HG03135 (cell line): ENCODE data around the gene PVR.
"Not testable (repeated sequence)": the region's sequence is repeated elsewhere in the genome, so short reads cannot be mapped to it uniquely, and the experiment has no call there.

Experiments
- ATAC-seq: cut with Tn5 transposase; IDR thresholded peaks from one replicate; pipeline ENCODE4 v1.9.1; 2021; ENCODE audit warnings: mild to moderate bottlenecking, moderate library complexity; ENCODE audit not compliant: unreplicated experiment

Gene PVR, protein sequence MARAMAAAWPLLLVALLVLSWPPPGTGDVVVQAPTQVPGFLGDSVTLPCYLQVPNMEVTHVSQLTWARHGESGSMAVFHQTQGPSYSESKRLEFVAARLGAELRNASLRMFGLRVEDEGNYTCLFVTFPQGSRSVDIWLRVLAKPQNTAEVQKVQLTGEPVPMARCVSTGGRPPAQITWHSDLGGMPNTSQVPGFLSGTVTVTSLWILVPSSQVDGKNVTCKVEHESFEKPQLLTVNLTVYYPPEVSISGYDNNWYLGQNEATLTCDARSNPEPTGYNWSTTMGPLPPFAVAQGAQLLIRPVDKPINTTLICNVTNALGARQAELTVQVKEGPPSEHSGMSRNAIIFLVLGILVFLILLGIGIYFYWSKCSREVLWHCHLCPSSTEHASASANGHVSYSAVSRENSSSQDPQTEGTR

DNA sequence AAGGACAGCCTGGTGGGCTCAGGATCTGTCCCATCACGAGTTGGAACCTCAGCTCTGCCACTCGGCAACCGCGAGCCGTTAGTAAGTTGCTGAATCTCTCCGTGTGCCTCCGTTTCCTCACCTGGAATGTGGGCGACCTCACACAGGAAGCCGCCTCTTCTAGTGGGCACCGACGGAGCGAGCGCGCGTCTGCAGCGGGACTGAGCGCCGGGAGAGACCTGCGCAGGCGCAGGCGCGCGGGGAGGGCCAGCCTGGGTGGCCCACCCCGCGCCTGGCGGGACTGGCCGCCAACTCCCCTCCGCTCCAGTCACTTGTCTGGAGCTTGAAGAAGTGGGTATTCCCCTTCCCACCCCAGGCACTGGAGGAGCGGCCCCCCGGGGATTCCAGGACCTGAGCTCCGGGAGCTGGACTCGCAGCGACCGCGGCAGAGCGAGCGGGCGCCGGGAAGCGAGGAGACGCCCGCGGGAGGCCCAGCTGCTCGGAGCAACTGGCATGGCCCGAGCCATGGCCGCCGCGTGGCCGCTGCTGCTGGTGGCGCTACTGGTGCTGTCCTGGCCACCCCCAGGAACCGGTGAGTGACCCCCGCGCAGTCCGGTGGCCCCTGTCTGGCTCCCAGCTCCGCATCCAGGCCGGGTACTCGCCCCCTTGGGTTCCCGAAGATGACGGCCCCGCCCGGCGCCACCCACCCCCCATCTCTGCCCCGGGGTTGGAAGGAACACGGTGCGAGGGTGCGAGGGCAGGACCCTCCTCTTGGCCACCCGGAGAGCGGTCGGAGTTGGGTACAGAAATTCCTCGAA is at the start of gene PVR:
PVR (plus strand) TSS at position 306 of the 797 bp plus-strand sequence; CDS start at position 493, 187 bp downstream.
- no peak for ATAC-seq

DNA sequence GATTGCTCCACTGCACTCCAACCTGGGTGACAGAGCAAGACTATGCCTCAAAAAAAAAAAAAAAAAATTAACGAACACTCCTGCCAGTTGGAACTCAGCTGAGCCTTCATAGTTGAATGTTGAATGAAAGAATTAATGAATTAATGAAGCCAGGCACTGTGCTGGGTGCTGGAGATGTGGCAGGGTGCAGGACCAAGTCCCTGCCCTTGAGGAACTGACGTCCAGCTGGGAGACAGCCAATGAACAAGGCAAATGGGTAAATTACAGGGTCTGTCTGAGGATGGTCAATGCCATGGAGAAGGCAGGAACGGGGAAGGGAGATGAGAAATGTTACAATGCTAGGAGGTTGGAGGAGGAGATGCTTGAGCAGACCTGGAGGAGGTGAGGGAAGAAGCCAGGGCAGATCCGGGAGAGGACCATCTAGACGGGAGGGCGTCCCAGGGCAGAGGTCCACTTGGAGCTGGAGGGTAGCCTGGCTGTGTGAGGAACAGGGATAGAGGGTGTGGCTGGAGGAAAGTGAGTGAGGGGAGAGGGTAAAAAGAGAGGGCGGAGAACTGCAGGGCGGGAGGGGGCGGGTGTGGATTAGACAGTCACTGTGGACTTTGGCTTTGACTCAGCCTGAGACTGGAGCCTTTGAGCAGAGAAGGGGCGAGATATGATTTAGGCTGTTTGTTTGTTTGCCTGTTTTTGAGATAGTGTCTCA is 47.1 kb upstream of the PVR start:
- ATAC-seq: no peak

DNA sequence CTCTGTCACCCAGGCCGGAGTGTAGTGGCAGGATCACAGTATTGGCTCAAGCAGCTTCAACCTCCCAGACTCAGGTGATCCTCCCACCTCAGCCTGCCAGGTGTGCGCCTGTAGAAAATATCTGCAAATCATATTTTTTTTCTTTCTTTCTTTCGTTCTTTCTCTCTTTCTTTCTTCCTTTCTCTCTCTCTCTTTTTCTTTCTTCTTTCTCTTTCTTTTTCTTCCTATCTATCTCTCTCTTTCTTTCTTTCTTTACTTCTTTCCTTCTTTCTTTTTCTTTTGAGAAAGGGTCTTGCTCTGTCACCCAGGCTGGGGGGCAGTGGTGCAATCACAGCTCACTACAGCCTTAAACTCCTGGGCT is 46.6 kb upstream of the PVR start:
- ATAC-seq: no peak

DNA sequence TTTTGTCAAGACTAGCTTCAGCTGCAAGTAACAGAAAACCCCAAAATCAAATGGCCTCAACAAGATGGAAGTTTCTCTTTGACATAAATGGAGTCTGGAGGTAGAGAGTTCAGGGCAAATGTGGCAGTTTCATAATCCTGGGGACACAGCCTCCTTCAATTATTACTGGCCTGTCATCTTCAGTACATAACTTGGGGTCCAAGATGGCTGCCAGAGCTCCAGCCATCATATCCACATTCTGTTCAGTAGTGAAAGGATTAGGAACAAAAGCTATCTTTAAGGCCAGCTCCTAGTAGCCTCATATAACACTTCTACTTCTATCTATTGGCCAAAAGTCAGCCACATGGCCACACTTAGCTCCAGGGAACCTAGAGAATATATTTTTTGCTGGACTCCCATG is 45.4 kb upstream of the PVR start:
- no peak for ATAC-seq

DNA sequence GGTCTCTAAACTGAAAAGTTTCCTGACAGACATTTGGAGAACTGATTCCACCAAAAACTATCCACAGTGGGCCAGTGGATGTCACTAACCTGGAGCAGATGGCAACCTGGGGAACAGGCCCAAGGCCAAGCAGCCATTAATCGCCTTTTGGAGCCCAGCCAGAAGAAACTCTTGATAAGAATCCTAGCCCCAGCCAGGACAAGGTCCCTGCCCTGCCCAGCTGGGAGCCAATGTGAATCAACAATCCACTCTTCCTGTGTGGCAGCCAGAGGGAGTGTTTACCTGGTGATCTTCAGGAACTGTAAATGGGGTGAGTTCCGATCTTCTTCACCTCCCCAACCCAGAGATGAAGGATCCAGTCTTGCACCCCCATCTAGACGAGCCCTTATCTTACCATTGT is 44.8 kb upstream of the PVR start:
- ATAC-seq: no peak

DNA sequence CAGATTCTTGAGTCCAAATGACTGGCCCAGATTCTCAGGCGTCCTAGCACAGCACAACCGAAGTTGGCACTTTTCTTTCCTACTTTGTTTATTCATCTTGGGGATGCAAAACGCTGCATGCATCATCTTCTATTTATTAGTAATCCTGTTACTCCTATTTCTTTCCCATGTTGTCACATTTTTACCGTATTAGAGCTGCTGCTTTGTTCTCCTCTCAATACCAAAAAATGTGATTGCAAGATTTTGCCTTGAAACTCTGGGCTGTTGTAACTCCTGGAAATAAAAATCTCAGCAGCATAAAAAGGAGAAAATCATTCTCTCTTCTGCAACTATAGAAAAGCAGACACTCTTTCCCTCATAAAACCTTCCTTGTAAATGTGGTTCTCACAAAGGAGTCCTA is 43.2 kb upstream of the PVR start:
- no peak for ATAC-seq

DNA sequence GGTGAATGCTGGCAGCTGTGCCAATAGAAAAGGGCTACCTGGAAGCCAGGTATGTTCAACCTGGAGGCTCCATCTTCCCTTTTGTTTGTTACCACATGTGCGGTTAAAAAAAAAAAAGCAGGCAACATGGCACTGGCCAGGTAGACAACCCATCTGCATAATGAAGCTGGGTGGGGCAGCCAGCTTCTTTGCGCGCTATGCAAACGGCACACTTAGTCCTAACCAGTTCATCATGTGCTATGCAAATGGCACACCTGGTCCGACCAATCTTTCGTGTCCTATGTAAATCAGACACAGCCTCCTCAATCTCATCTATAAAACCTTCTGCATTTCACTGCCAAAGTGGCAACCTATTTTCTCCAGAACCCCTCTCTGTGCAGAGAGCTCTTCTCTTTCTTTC is 41.6 kb upstream of the PVR start:
- ATAC-seq: no peak

DNA sequence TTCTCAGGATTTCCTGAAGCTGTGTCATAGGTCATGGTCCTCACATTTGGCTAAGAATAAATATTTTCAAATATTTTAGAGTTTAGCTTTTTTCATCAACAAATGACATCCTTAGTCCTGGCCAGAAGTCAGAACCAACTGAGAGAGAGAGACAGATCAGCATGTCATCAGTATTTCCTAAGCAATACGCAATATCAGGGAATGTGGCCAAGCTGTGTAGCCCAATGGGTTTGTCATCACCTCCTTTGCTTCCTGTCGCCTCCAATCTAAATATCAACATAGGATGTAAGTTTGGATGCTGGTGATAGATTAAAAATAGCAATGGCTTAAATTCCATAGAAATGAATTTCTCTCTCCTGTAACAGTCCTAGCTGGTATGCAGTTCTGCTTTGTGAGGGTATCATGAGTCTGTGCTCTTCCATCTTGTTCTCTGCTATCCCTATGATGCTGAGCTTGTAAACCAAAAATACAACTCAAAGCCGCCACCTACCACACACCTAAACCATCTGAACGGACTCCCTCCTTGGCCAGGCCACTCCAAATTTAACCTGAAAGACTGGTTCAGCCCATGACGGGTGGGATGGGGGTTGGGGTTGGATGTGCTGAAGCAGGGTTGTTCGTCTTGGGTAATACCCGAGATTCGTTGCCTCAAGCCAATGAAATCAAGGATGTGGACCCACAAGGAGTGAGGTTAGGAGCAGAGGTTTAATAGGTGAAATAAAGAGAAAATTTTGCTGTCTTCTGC is 40.3 kb upstream of the PVR start:
- ATAC-seq: no peak

DNA sequence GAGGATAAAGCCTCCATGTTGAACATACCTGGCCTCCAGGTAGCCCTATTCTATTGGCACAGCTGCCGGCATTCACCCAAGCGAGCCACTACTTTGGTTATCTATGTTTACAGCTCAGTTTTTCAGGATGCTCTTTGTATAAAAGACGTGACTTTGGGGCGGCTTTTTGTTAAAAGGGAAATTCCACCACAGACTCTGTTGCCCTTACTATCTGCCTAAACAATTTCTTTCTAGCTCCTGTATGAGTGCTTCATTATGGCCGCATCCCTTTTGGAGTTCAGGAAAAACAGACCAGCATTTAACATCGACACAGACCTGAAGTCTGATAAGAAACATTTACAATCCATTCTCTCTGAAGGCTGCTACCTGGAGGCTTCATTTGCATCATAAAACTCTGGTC is 39.5 kb upstream of the PVR start:
- ATAC-seq: no peak

DNA sequence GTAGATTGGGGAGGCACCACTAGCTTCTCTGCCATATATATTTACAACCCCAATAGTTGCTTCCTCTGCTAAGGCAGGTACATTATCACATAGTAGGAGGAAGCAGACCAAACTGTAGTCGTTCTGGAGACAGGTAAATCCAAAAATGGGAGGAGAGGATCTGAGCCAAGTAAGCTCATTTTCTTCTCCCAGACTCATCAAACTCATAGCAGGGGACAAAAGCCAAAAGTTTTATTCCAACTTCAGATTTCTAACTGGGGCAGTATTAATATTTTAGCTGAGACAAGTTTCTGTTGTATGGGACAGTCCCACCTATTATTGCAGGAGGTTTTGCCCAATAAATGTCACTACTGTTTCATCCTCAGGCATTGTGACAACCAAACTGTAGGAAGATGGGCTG is 38.2 kb upstream of the PVR start:
- no peak for ATAC-seq

DNA sequence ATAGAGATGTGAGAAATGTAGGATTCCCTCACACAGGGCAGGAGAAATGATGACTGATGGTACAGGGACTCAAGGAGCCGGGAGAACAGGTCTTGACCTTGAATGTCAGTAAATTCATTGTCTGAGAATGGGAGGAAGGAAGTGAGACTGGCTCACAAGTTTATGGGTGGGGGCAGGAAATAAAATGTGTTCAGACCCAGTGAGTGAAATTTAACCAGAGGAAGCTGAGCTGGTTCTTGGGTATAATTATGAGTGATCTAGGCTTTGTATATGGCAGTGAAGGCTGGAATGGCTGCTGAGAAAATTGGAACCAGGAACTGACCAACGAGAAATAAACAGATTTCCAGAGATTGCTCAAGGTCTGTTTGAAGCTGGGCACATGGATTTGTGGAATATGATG is 36.7 kb upstream of the PVR start:
- ATAC-seq: no peak

DNA sequence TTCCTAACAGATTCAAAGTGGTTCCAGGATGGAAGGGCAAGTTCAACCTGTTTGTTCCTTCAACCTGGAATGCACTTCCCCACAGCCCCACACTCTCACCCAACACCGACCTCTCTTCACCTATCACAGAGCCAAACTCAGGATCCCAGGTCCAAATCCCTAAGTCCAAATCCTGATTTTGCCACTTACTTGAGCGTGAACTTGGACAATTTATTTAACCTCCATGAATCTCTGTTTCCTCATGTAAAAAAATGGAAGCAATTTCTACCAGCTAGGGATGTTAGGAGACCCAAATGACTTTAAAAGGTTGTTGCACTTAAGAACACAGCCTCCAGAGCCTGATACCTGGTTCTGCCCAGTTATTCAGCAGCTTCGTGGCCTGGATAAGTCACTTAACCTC is 35.8 kb upstream of the PVR start:
- no peak for ATAC-seq

DNA sequence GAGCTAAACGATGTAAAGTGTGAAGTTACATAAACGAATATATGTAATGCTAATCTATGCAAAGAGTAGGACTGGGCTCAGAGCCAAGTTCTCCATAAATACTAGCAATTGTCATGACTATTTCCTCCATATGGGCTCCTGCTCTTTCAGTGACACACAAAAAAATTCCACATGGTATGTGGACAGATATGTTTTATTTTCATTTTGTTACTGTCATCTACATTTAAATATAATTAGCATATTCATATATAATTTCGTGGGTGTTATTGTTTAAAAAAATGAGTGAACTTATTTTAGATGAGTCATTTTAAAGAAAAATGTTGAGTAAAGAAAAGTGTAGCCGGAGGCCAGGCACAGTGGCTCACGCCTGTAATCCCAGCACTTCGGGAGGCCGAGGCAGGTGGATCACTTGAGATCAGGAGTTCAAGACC is 35.3 kb upstream of the PVR start:
- no peak for ATAC-seq

DNA sequence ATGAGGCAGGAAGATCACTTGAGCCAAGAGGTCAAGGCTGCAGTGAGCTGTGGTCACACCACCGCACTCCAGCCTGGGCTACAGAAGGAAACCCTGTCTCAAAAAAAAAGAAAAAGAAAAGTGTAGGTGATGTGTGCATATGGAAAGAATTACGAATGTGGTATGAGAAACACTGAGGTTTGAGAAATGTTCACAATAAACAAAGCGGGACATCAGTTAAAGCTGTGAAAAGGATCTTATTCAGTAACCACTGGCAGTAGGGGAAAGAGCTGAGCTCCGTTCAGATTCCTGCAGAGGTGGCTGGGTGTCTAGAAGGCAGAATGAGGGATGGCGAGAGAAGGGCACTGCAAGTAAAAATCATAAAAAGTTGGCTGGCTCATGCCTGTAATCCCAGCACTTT is 34.5 kb upstream of the PVR start:
- no peak for ATAC-seq

DNA sequence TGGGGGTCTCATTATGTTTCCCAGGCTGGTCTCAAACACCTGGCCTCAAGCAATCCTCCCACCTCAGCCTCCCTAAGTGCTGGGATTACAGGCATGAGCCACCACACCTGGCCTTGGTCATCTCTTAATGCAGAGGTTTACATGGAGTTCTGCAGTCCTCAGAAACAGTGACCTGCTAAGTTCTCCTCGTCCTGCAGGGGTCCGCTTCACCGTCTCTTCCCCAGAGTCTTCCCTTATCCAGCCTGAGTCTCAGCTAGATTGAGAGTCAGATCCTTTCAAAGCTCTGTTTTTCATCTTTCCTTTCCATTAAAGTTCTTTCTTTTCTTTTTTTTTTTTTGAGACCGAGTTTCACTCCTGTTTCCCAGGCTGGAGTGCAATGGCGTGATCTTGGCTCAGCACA is 33.2 kb upstream of the PVR start:
- not testable (repeated sequence) for ATAC-seq

DNA sequence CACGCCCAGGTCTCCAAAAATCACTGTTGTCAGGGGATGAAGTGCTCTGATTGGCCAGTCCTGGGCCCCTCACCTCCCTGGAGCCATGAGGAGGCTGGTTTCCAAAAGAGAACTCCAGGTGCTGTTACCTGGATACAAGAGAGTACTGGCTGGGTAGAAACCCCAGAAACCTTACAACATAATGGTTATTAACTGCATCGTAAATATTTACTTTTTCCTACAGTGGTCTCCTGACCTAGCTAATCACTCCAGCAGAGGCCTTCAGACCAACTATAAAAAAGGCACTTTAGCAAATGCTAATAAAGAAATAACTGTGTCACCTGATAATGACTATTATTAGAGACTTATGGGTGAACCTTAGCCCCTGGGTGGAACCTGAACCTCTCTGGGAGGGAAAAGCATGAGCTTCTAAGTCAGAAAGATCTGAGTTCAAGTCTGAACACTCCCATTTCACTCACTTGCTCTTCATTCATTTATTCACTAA is 31.9 kb upstream of the PVR start:
- no peak for ATAC-seq

DNA sequence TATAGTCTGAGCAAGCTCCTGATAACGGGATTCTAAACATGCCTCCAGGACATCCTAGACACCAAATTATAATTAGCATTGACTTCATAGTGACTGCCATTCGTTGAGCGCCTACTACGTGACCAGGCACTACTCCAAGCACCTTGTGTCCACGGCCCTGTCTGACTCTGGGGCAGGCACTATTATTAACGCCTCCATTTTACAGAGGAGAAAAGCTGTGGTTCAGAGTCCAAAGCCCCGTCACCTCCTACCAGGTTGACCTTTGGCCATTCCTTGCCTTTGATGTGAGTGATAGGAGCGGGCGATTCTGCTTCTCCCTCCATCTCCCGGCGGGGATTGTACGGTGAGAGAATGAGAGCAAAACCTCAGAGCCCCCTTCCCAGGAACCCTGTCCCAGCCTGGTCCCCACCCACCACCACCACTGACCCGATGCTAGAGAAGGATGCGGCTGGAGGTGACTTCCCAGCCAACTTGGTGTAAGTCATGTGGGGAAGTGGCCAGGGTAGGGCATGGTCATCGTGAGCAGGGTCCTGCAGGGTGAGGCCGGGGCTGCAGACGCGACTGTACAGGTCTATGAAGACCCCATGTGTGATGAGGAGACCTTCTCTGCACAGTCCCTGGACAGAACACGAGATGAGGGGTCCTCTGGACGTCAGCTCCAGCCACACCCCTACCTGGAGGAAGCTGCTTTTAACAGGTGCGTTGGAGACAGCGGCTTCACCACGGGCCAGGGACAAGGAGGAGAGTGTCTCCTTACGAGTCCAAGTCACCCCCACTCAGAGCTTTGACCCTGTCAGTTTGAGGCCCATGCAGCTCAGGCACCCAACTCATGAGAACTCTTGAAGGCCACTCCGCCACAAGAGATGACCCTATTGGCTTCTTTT is 30.2 kb upstream of the PVR start, which contains the start of gene IGSF23:
IGSF23 (plus strand) TSS at position 269 of the 884 bp plus-strand sequence; CDS start at position 352, 83 bp downstream.
- no peak for ATAC-seq

DNA sequence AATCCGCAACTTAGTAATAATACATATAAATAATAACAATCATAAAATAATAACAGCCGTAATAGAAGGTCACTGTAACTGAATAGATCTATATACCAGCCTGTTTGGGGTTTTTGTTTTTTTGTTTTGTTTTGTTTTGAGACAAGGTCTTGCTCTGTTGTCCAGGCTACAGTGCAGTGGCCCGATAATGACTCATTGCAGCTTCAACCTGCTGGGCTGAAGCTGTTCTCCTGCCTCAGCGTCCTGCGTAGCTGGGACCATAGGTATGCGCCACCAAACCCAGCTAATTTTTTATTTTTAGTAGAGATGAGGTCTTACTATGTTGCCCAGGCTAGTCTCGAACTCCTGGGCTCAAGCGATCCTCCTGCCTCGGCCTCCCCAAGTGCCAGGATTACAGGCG is 29.4 kb upstream of the PVR start:
- ATAC-seq: no peak

DNA sequence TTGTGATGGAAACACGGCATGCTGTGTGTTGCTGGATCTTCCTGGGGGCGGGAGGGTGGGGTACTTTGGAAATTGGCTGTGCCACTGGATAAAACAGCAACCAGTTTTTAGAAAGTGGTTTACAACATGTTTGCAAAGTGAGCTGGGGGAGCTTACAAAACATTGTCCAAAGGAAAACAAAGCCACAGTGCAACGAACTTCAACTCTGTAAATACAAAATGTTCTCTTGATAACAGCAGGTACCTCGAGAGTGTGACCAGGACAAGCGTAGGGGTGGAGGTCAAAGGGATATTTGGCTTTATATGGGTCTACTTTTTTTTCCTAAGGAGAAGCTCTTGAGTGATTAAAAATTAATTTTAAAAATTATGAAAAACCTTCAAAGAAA is 27.9 kb upstream of the PVR start:
- ATAC-seq: no peak
